ENCODE results near the gene DNAI2.

DNAI2 gene, protein sequence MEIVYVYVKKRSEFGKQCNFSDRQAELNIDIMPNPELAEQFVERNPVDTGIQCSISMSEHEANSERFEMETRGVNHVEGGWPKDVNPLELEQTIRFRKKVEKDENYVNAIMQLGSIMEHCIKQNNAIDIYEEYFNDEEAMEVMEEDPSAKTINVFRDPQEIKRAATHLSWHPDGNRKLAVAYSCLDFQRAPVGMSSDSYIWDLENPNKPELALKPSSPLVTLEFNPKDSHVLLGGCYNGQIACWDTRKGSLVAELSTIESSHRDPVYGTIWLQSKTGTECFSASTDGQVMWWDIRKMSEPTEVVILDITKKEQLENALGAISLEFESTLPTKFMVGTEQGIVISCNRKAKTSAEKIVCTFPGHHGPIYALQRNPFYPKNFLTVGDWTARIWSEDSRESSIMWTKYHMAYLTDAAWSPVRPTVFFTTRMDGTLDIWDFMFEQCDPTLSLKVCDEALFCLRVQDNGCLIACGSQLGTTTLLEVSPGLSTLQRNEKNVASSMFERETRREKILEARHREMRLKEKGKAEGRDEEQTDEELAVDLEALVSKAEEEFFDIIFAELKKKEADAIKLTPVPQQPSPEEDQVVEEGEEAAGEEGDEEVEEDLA

DNA sequence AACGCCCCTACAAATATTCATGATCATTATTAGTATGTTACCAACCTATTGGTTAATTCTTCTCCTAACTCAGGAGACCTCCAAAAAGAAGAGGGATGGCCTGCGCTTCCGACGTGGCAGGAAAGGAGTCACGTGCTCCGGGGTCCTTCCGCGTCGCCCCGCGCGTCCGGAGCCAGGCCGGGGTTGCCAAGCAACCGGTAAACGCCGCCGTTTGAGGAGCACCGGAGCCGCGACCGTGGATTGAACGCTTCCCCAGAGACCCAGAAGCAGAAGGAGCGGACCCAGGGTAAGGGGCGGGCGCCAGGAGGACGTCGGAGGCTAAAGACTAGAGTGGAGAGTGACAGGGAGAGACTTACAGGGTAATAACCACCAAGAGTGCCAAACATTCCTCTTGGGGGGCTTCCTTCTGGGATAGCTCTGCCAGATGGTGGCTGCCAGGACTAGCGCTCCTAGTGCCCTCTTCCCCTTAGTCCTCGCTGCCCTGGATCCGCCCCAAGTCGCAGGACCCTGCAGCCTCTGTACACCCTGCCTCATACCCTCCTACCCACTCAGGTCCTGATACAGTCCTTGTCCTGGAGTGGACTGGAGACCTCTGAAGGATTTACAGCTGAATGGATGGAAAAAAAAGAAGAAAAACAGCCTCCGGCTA, at the start of gene DNAI2:
TSS of gene DNAI2 (plus strand) at position 175 of the 649 bp plus-strand sequence. CDS start 7,584 bp downstream, outside the sequence.
- DNase-seq: no peak

DNA sequence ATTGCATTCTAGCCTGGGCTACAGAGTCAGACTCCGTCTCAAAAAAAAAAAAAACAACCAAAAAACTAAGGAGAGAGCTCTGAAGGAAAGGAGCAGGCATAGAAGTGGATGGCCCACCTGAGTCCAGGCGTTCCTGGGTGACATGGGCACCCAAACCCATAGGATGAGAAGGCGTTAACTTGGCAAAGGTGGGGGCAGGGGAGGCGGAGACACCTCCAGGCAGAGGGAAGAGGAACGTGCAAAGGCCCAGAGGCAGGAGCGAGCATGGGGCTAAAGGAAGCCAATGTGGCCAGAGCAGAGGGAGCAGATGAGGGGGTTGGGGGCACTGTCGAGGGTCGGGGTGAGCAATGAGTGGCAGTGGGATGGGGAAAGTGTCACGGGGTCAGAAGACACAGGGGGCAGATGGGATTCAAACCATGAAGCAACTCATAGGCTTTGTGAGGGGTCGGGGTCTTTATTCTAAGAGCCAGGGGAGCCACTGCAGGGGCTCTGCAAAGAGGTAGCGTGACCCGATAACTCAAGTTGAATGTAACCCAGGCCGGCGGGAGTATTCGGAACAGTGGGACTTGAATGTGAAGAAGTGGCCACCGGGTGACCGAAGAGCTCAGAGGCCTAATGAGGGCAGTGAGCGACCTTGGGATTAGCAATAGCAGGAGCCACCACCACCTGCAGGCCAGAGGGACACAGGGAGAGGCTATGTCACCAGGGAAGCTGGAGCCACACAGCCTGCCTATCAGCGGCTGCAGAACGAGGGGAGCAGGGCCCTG, 48.9 kb upstream of the DNAI2 start:
- DNase-seq: no peak

DNA sequence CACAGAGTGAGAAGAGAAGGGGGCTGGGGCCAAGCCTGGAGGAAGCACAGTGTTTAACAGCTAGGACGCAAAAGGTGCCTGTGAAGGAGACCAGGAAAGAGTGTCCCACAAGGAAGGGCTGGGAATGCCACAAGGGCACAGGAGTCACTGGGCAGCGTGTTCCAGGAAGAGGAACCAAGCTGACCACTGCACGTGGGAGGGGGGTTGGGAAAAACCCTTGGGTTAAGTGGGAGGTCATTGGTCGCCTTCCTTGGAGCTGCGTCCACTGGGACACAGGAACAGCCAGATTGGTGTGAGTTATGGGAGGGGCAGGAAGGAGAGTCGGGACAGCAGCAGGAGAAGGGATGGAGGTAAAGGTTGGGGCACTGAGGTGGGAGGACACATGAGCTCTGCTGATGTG, 47.8 kb upstream of the DNAI2 start:
- no peak for DNase-seq

DNA sequence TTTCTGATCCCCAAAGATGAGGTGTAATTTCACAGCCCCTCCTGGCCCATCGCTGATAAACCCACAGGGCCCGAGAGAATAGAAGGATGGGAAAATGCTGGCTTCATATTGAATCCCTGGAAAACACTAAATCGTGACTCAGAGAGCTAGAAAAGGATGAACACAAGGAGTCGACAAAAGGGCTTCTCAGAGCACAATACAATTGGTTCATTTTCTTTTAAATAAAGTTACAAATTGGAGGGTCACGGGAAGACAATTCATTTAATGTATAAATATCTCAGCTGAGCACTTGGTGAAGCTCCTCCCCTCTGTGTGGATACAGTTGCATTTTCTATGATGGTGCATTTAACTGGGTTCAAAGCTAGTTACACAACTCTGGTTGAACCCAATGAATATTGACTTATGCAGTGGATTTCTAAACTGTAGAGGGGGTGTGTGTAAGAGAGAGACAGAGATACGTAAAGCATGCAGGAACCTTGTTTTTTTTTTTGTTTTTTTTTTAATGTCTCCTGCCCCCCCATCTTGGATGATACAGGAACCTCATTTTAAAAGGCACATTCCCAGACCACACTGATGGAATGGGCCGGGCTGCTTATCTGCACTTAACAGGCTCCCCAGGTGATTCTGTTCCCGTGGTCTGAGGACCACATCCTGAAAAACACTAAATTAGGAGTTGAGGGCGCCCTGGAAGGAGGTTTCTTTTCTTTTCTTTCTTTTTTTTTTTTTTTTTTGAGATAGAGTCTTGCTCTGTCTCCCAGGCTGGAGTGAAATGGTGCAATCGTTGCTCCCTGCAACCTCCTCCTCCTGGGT, 46.6 kb upstream of the DNAI2 start:
- DNase-seq: no peak

DNA sequence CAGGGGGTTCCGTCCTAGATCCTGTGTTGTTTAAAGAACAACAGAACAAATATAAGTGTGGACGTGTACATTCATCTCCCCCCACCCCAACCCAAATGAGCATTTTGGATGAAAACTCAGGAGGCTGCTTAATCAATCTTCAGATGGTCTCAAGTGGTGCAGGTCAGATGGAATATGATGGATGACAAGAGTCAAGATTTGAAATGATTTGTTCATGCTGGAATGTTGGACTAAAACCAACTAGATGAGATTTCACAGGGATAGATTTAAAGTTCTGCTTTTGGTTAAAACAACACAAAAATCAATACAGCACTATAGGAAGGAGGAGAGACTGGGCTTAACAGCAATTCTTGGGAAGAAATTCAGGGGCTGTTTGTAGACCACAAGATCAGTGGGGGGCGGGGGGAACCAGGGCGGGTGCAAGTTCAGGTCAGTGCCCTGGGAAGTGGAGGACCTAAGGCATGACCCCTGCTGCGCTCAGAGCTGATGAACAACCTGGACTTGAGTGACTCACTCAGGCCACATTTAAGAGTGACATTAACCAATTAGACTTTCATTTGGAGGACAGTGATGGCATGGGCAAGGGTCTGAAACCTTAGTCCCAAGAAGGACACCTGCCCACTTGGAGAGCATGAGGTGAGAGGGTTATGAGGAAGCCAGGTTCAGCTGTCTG, 45.6 kb upstream of the DNAI2 start:
- DNase-seq: no peak

DNA sequence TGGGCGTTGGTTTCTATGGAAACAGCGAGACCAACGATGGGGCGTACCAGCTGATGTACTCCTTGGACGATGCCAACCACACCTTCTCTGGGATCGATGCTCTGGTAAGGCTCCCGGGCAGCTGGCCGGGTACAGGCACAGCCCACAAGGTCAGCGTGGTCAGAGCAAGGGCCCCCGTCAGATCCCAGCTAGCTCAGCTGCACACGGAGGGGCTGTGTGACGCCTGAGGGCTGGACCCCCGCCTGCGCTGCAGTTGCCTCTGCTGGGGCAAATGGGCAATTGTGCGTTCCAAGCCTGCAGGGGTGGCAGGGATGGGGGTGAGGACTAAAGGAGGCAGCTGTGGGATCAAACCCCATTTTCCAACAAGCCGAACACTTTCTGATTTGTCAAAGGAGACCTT, 43.1 kb upstream of the DNAI2 start:
- DNase-seq: no peak

DNA sequence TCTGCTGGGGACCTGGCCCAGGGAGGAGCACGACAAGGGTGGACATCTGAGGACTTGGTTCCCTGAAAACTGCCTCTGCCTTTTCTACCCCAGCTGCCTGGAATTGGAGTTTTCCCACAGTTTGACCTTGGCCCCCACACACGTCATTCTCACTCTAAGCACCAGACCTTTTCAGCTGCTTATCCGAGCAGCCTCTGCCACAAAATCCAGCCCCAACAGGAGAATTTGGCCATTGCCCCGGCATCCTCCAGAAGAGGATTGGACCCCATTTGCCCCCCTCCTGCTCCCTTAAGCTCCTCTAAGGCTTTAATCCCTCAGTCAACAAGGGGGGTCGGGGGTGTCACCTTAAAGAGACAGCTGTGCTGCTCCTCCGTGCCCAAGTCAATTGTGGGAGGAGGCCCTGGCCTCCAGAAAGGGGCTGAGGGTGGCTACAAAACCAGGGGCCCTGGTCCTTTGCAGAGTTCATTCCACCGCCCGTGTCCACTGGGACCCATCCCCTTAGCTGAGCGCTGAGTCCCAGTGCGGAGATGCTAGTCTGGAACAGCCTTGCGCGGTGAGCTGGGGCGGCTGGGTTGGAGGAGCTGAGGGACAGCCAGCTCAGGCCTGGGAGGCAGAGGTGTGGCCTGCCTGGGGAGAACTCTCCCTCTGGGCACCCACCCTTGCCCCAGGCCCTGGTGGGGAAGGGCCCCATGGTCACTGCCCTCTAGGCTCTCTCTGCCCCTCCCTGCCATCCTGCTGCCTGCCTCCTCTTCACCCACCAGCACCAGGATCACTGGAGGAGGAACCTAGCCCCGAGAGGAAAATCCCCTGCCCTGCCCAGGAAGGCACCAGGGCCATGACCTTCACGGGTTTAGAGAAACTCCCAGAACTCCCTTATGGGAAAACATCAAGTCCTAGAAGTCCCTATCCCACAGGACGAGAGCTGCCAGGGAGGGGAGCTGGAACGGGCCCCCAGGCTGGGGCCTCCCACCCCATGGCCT, 41.8 kb upstream of the DNAI2 start:
- DNase-seq: no peak

DNA sequence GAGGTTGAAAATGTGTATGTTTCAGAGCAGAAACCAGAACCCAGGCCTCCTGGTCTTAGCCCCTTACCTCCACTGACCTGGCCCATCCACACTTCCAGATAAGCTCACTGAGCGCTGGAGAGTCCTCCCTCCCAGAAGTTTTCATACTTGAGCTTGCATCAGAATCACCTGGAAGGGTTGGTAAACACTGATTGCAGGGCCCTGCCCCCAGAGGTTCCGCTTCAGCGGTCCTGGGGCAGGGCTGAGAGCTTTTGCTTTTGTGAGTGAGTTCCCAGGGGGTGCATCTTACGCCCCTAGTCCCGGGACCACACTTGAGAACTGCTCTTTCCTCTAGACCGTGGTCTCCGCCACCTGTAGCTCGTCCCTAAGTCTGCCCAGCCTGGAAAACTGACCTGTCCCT, 40.1 kb upstream of the DNAI2 start:
- no peak for DNase-seq

DNA sequence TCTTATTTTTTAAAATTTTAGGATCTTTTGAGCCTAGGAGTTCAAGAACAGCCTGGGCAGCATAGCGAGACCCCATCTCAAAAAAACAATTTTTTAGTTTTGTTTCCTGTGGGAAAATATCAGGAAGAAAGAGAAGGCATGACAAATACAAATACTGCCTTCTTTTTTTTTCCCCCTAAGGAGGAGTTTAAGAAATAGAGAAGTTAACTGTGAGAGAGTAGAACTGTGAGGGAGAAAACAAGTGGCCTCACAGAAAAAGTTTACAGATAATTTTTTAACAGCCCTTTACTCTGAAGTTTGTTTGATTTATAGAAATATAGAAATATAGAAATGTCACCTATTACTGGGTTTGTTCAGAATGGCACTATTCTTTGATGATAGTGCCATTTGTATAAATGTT, 39.5 kb upstream of the DNAI2 start:
- DNase-seq: no peak

DNA sequence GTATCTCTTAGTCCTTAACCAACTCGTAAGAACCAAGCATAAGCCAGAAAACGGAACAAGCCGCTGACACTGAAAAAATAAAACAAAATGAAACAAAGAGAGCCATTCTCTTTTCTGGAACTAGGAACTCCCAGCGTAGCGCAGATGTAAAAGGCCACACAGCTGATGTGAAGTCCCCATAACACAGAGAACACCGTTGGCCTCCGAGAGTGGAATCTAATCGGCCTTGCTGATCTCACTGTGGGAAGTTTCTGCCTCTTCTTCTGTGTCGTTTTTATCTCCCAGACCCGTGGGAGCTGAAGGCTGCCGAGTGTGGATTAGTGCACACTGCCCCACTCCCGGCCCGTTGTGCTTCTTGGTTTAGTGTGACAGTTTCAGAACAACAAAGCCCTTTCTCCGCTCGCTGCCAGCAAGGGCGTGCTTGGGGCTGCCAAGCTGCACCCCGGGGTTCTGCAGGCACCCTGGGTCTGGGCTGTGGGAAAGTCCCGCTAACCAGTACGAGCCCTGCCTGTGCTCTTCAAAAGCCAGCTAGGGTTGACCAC, 38.9 kb upstream of the DNAI2 start:
- DNase-seq: no peak

DNA sequence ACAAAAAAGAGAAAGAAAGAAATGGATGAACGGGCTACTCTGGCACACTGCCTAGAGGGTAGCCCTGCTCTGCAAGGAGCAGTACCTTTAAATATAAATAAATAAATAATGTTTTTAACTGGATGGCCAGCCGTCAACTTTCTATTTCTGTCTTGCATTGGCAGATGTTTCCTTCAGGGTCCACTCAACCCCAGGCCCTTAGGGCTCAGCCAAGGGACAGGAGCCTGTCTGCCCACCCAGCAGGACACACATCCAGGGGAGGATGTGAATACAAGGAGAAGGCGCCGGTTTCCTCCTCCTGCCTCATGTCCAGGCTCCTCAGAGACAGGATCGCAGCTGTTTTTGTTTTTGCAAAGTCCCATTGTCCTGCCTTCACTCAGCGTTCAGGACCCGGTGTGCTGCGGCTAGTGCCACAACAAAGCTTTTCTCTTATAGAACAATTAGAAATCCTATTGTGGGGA, 38.1 kb upstream of the DNAI2 start:
- DNase-seq: no peak

DNA sequence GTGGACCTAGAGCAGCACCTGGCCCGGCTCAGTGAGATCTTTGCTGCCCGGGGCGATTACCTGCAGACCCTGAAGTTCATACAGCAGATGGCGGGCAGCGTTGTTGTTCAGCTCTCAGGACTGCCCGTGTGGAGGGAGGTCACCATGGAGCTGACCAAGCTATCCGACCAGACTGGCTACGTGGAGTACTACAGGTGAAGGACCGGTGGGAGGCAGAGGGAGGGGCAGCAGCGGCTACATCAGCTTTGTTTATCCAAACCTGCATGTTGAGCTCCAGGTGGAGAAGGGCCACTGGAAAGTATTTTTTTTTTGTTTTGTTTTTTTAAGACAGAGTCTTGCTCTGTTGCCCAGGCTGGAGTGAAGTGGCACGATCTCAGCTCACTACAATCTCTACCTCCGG, 36.7 kb upstream of the DNAI2 start:
- DNase-seq: no peak

DNA sequence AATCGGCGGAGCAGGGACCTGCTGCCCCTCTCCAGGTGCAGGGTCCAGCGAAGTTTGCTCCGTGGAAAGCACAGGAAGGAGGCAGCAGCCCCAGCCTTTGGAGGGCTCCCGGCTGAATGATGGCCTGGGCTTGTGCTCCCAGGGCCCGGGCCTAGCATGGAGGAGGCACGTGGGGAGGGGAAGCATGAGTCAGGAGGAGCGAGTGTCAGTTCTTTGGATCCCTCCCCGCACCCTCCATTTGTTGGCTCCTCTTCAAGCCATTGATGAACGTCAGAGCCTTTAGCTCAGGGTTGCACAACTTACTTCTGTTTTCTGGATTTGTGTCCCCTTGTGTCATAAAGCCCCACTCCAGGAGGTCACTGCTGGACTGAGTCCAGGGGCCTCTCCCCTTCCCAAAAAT, 34.9 kb upstream of the DNAI2 start:
- DNase-seq: no peak

DNA sequence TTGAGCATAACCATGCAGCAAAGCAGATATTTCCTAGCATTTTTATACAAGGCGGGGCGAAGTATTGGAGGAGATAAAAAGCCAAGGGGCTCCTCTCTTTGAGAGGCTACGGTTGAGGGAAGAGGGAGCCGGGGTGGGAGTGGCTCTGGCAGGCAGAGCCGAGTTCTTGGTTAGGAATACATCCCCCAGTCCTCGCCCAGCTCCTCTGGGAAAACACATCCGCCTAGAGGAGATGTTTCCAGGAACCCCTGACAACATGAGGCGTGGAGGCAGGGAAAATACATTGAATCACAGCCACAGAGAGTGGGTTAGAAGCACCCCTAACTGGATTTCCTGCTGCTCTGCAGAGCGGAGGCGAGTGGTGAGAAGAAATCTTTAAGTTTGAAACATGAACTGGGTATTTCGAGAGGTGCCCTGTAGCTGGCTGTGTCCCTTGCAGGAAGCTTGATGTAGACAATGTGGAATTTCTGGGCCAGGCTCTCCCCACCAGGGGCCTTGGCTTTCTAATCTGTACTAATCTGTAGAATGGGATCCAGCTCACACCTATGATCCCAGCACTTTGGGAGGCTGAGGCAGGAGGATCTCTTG, 33.3 kb upstream of the DNAI2 start:
- no peak for DNase-seq

DNA sequence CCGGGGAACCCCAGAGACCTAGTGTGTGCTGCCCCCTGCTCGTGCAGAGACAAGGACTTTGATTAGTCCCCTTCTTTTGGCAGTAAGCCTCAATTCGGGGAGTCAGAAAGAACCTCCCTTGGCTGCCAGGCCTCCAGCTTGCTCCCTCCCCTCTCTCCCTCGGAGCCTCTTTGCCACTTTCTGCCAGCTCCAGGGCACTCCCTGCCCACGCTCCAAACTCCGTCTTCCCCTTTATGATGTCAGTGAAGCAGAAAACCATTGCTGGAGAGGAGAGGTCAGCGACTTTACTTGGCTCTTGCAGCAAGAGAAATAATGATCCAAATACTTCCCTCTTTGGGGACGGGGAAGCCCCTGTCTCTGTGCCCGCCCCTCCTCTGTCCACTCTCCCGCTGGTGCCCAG, 32.6 kb upstream of the DNAI2 start:
- no peak for DNase-seq

DNA sequence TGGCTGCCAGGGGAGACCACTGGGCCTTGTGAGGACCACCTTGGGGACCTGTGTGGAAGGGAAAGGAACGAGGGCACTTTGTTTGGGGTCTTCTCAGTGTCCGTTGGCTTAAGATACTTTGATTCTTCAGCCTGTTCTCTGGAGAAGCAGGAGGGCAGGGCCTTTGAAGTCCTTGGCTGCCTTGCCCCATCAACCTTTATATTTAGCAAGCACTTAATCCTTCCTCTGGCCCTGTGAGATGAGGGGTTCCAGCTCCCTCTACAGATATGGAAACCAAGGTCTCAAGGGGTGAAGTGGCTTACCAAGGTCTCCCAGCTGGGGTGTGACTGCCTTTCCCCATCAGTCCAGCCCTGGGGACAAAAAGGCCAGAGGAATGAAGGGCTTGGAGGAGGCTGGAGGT, 32.2 kb upstream of the DNAI2 start:
- no peak for DNase-seq

DNA sequence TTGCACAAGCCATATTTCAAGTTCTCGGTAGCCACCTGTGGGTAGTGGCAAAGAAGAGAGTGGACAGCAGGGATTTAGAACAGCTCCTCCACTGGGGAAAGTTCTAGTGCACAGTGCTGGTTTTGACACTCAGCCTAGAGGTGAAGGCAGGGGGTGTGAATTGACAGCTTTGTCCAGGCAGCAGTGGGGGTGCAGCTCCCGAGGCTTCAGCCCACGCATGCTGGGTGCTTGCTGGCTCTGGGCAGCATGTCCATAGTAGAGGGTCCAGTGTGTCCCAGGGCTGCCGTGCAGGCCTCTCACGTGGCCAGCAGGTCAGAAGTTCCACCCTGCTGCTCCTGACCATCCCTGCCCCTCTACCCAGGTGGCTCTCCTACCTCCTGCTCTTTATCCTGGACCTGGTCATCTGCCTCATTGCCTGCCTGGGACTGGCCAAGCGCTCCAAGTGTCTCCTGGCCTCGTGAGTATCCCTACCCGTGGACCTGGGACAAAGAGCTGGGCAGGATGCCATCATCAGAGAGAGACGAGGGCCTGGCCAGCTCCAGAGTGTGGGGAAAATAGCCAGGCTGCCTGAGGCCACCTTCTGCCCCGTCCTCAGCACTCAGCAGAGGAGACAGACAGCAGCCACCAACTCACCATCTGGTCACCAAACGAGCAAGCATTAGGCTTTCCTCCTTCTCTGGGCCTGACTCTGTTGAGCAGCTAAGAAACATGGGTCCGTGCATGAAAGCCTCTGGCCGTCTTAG, 30.9 kb upstream of the DNAI2 start:
- DNase-seq: no peak

DNA sequence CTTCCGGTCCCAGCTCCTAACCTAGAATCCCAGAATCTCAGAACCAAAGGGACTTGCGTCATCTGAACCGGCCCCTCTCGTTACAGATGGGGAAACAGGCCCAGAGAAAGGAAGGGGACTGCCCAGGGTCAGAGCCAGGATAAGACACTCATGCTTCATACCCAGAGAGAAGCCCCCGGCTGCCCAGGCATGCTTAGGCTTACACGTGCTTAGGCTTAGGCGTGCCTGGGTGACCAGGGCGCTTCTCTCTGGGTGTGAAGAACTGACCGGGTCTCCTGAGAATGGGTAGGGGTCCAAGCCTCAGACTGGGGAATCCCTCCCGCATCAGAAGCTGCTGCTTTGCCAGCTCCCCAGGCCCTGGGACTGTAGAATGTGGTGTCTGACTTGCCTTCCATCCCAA, 29.9 kb upstream of the DNAI2 start:
- no peak for DNase-seq

DNA sequence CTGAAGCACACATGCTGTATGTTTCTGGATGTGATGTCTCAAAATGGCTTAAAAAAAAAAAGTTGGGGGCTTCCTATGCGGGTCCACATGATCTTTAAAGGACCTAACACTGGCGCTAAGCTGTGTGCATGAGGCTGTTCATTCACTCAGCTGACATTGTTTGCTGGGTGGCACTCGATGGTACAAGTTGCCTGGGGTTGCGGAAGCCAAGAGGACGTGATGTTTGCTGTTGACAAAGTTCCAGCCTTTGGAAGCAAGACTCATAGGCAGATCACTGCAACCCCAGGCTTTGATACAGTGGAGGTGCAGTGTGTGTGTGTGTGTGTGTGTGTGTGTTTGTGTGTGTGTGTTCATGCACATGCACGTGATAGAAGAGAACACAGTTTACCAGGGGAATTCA, 29.5 kb upstream of the DNAI2 start:
- DNase-seq: no peak

All from activated naive CD4-positive, alpha-beta T cell treated with anti-CD3 and anti-CD28 coated beads, Interleukin-2, amount 50 U/mL, for 16 hours (primary cell).